ENCODE results near the gene TIMM21. TPM values are rescaled to one million over a fixed set of nuclear protein-coding genes. Genes with fewer than 3 reads are reported as not detected.

The TIMM21 gene
- polyA plus RNA-seq, 1 donor (not counting 4 experiments of a cell fraction or from before 2014, with no cell fraction given): 76.0 TPM

- H3K36me3 ChIP-seq (ENCODE audit: control insufficient read depth in 2 of 2, extremely low read depth in 1 of 2, insufficient read depth in 2 of 2, low read length in 2 of 2): no peaks in the 10 kb centered on the region
Measured at GRCh38 chr18:74184875-74185274, 36.6 kb downstream of the TIMM21 start.

GRCh38 chr18:74185860-74186259 is 37.5 kb downstream of the TIMM21 start:
- H3K79me2 ChIP-seq (ENCODE audit: control insufficient read depth, insufficient read depth, low read length): no peaks in the 10 kb centered on the region
- no peak for DNase-seq (ENCODE audit: low read depth, low spot score)
- no peak overlapping the region for H3K27ac ChIP-seq (ENCODE audit: control insufficient read depth, insufficient read depth, low read length)
- no peak overlapping the region for H3K9ac ChIP-seq (ENCODE audit: control insufficient read depth, extremely low read depth, insufficient read depth, low read length)
- no peak overlapping the region for H2AFZ ChIP-seq (ENCODE audit: control insufficient read depth, low read length)
- no peaks in the 10 kb centered on the region for H3K27me3 ChIP-seq (ENCODE audit: control insufficient read depth, extremely low read depth, insufficient read depth, low read length)
- no peaks in the 10 kb centered on the region for H3K9me3 ChIP-seq (ENCODE audit: control insufficient read depth, low read depth, low read length)
- H4K20me1 ChIP-seq (ENCODE audit: control insufficient read depth, extremely low read depth, insufficient read depth, low read length): no peaks in the 10 kb centered on the region
- H3K4me3 ChIP-seq (ENCODE audit: control insufficient read depth in 2 of 3, extremely low read depth in 1 of 3, insufficient read depth in 2 of 3, low read depth in 1 of 3, low read length in 3 of 3): no peak overlapping the region
- dilution Hi-C loops (cut with MboI; ENCODE audit: extremely low pct_ligation_motif_present, low sequenced_read_pairs): no loop called here
- H3K4me1 ChIP-seq (ENCODE audit: control insufficient read depth, extremely low read depth, insufficient read depth, low read length): peaks cover 29% of the 10 kb centered on the region
- no peak for FAIRE-seq
- no peak overlapping the region for H3K4me2 ChIP-seq (ENCODE audit: control insufficient read depth, extremely low read depth, insufficient read depth, low read depth, low read length)
- TF ChIP-seq CTCF (optimal IDR thresholded peaks at IDR 0.05 in 1 of 3, IDR thresholded peaks at IDR 0.05 in 1 of 3, conservative IDR thresholded peaks at IDR 0.05 in 1 of 3; ENCODE audit: extremely low read depth in 1 of 3, insufficient read depth in 2 of 3, low read length in 3 of 3) (no peak), EZH2 (IDR thresholded peaks at IDR 0.05; ENCODE audit: low read length) (no peak)
- no peaks in the 10 kb centered on the region for H3K9me1 ChIP-seq (ENCODE audit: control insufficient read depth, extremely low read depth, insufficient read depth, low read length)
- no peaks in the 10 kb centered on the region for H3K36me3 ChIP-seq (ENCODE audit: control insufficient read depth in 2 of 2, extremely low read depth in 1 of 2, insufficient read depth in 2 of 2, low read length in 2 of 2)

More at GRCh38 chr18:74184875-74185274, 36.6 kb downstream of the TIMM21 start:
- Histone ChIP-seq H3K4me2 (ENCODE audit: control insufficient read depth, extremely low read depth, insufficient read depth, low read depth, low read length) (peak overlapping the region; percentile 50), H3K4me1 (ENCODE audit: control insufficient read depth, extremely low read depth, insufficient read depth, low read length) (peaks cover 29% of the 10 kb centered on the region), H3K9me3 (ENCODE audit: control insufficient read depth, low read depth, low read length) (no peaks in the 10 kb centered on the region), H3K27ac (ENCODE audit: control insufficient read depth, insufficient read depth, low read length) (peak overlapping the region; percentile 58), H3K79me2 (ENCODE audit: control insufficient read depth, insufficient read depth, low read length) (no peaks in the 10 kb centered on the region), H4K20me1 (ENCODE audit: control insufficient read depth, extremely low read depth, insufficient read depth, low read length) (no peaks in the 10 kb centered on the region), H2AFZ (ENCODE audit: control insufficient read depth, low read length) (no peak overlapping the region), H3K9me1 (ENCODE audit: control insufficient read depth, extremely low read depth, insufficient read depth, low read length) (no peaks in the 10 kb centered on the region), H3K27me3 (ENCODE audit: control insufficient read depth, extremely low read depth, insufficient read depth, low read length) (no peaks in the 10 kb centered on the region), H3K4me3 (ENCODE audit: control insufficient read depth in 2 of 3, extremely low read depth in 1 of 3, insufficient read depth in 2 of 3, low read depth in 1 of 3, low read length in 3 of 3) (no peak overlapping the region), H3K9ac (ENCODE audit: control insufficient read depth, extremely low read depth, insufficient read depth, low read length) (no peak overlapping the region)
- no peak for TF ChIP-seq EZH2 (IDR thresholded peaks at IDR 0.05; ENCODE audit: low read length)
- no peak for TF ChIP-seq CTCF (optimal IDR thresholded peaks at IDR 0.05 in 1 of 3, IDR thresholded peaks at IDR 0.05 in 1 of 3, conservative IDR thresholded peaks at IDR 0.05 in 1 of 3; ENCODE audit: extremely low read depth in 1 of 3, insufficient read depth in 2 of 3, low read length in 3 of 3)
- peak; percentile 95 for FAIRE-seq
- dilution Hi-C loops (cut with MboI; ENCODE audit: extremely low pct_ligation_motif_present, low sequenced_read_pairs): no loop called here
- DNase-seq (ENCODE audit: low read depth, low spot score): no peak
